ENCODE measurements around the gene NCKAP1.
"Not testable (repeated sequence)": the region's sequence is repeated elsewhere in the genome, so short reads cannot be mapped to it uniquely, and the experiment has no call there.

The NCKAP1 gene

GRCh38 chr2:182894174-182894573 lies 144.1 kb downstream of the NCKAP1 start:
- no peak overlapping the region for H3K4me3 ChIP-seq (ENCODE audit: low read length, poor library complexity, severe bottlenecking)
- H3K9ac ChIP-seq (ENCODE audit: low read depth, low read length, poor library complexity, severe bottlenecking) = no peak overlapping the region
- no peaks in the 10 kb centered on the region for H3K36me3 ChIP-seq (ENCODE audit: insufficient read depth, low read length)
- no peak overlapping the region for H2AFZ ChIP-seq (ENCODE audit: low read length)
- no peak for TF ChIP-seq EZH2phosphoT487 (IDR thresholded peaks at IDR 0.05; ENCODE audit: borderline replicate concordance)
- no peak for TF ChIP-seq CTCF (conservative IDR thresholded peaks at IDR 0.05; ENCODE audit: low read length)
- H3K79me2 ChIP-seq (ENCODE audit: insufficient read depth, low read length) = no peaks in the 10 kb centered on the region
- no peak overlapping the region for H3K4me2 ChIP-seq (ENCODE audit: low read depth, low read length, poor library complexity, severe bottlenecking)
- H3K27me3 ChIP-seq (ENCODE audit: insufficient read depth, low read length, poor library complexity, severe bottlenecking) = no peaks in the 10 kb centered on the region
- H4K20me1 ChIP-seq (ENCODE audit: insufficient read depth, low read length, poor library complexity, severe bottlenecking) = no peaks in the 10 kb centered on the region
- H3K9me3 ChIP-seq (ENCODE audit: insufficient read depth, low read depth, low read length) = no peaks in the 10 kb centered on the region
- no peaks in the 10 kb centered on the region for H3K9me2 ChIP-seq (replicated peaks; ENCODE audit: low read depth, low read length)
- peaks cover 8% of the 10 kb centered on the region for H3K4me1 ChIP-seq (ENCODE audit: insufficient read depth, low read length, poor library complexity, severe bottlenecking)
- no peaks in the 10 kb centered on the region for H3F3A ChIP-seq (ENCODE audit: low read depth)

- H3K9me3 ChIP-seq (ENCODE audit: insufficient read depth, low read depth, low read length) = no peaks in the 10 kb centered on the region
- H3K4me1 ChIP-seq (ENCODE audit: insufficient read depth, low read length, poor library complexity, severe bottlenecking) = peaks cover 3% of the 10 kb centered on the region
- H3K27me3 ChIP-seq (ENCODE audit: insufficient read depth, low read length, poor library complexity, severe bottlenecking) = no peaks in the 10 kb centered on the region
- no peaks in the 10 kb centered on the region for H3K79me2 ChIP-seq (ENCODE audit: insufficient read depth, low read length)
- H2AFZ ChIP-seq (ENCODE audit: low read length) = no peak overlapping the region
- H3K4me2 ChIP-seq (ENCODE audit: low read depth, low read length, poor library complexity, severe bottlenecking) = no peak overlapping the region
- no peaks in the 10 kb centered on the region for H3K36me3 ChIP-seq (ENCODE audit: insufficient read depth, low read length)
- H3F3A ChIP-seq (ENCODE audit: low read depth) = no peaks in the 10 kb centered on the region
- TF ChIP-seq EZH2phosphoT487 (IDR thresholded peaks at IDR 0.05; ENCODE audit: borderline replicate concordance) = no peak
- TF ChIP-seq CTCF (conservative IDR thresholded peaks at IDR 0.05; ENCODE audit: low read length) = no peak
- H3K4me3 ChIP-seq (ENCODE audit: low read length, poor library complexity, severe bottlenecking) = no peak overlapping the region
- no peak overlapping the region for H3K9ac ChIP-seq (ENCODE audit: low read depth, low read length, poor library complexity, severe bottlenecking)
- no peaks in the 10 kb centered on the region for H3K9me2 ChIP-seq (replicated peaks; ENCODE audit: low read depth, low read length)
- no peaks in the 10 kb centered on the region for H4K20me1 ChIP-seq (ENCODE audit: insufficient read depth, low read length, poor library complexity, severe bottlenecking)
Measured at GRCh38 chr2:182893666-182894065, 144.6 kb downstream of the NCKAP1 start.

- not testable (repeated sequence) for H3K36me3 ChIP-seq (ENCODE audit: insufficient read depth, low read length); H3K4me2 ChIP-seq (ENCODE audit: low read depth, low read length, poor library complexity, severe bottlenecking); H4K20me1 ChIP-seq (ENCODE audit: insufficient read depth, low read length, poor library complexity, severe bottlenecking); H3K9ac ChIP-seq (ENCODE audit: low read depth, low read length, poor library complexity, severe bottlenecking); H3K27me3 ChIP-seq (ENCODE audit: insufficient read depth, low read length, poor library complexity, severe bottlenecking); H3K4me3 ChIP-seq (ENCODE audit: low read length, poor library complexity, severe bottlenecking); H3K9me2 ChIP-seq (replicated peaks; ENCODE audit: low read depth, low read length); H3F3A ChIP-seq (ENCODE audit: low read depth); H3K4me1 ChIP-seq (ENCODE audit: insufficient read depth, low read length, poor library complexity, severe bottlenecking); H3K9me3 ChIP-seq (ENCODE audit: insufficient read depth, low read depth, low read length); H3K79me2 ChIP-seq (ENCODE audit: insufficient read depth, low read length); H2AFZ ChIP-seq (ENCODE audit: low read length)
Measured at GRCh38 chr2:182893035-182893434, 145.2 kb downstream of the NCKAP1 start.

- H3K4me3 ChIP-seq (ENCODE audit: low read length, poor library complexity, severe bottlenecking) = no peak overlapping the region
- no peak overlapping the region for H2AFZ ChIP-seq (ENCODE audit: low read length)
- H4K20me1 ChIP-seq (ENCODE audit: insufficient read depth, low read length, poor library complexity, severe bottlenecking) = no peaks in the 10 kb centered on the region
- no peaks in the 10 kb centered on the region for H3K9me3 ChIP-seq (ENCODE audit: insufficient read depth, low read depth, low read length)
- no peaks in the 10 kb centered on the region for H3K4me1 ChIP-seq (ENCODE audit: insufficient read depth, low read length, poor library complexity, severe bottlenecking)
- no peaks in the 10 kb centered on the region for H3K36me3 ChIP-seq (ENCODE audit: insufficient read depth, low read length)
- H3K9me2 ChIP-seq (replicated peaks; ENCODE audit: low read depth, low read length) = no peaks in the 10 kb centered on the region
- H3F3A ChIP-seq (ENCODE audit: low read depth) = no peaks in the 10 kb centered on the region
- no peak for TF ChIP-seq CTCF (conservative IDR thresholded peaks at IDR 0.05; ENCODE audit: low read length)
- no peak for TF ChIP-seq EZH2phosphoT487 (IDR thresholded peaks at IDR 0.05; ENCODE audit: borderline replicate concordance)
- no peak overlapping the region for H3K9ac ChIP-seq (ENCODE audit: low read depth, low read length, poor library complexity, severe bottlenecking)
- no peaks in the 10 kb centered on the region for H3K27me3 ChIP-seq (ENCODE audit: insufficient read depth, low read length, poor library complexity, severe bottlenecking)
- no peaks in the 10 kb centered on the region for H3K79me2 ChIP-seq (ENCODE audit: insufficient read depth, low read length)
- H3K4me2 ChIP-seq (ENCODE audit: low read depth, low read length, poor library complexity, severe bottlenecking) = no peak overlapping the region
Measured at GRCh38 chr2:182891611-182892010, 146.6 kb downstream of the NCKAP1 start.

Data from Loucy (cell line).